ENCODE measurements around the gene THAP4. TPM values are rescaled to one million over a fixed set of nuclear protein-coding genes. Genes with fewer than 3 reads are reported as not detected.

THAP4 gene
- total and polyA plus RNA-seq, 2 experiments from 2014 or later = 62.9 to 80.4 TPM

- DNase-seq (ENCODE audit: low spot score) (peak; percentile 30), ATAC-seq (peak; percentile 47)
- Histone ChIP-seq H3K36me3 (ENCODE audit: insufficient read depth) (peaks cover 2% of the 10 kb centered on the region), H3K79me2 (replicated peaks; ENCODE audit: insufficient read depth) (peaks cover 100% of the 10 kb centered on the region), H3K4me1 (ENCODE audit: insufficient read depth) (peaks cover 26% of the 10 kb centered on the region), H3K4me3 (no peak overlapping the region), H3K27ac (ENCODE audit: low read depth) (0 out of 2 replicates have a peak overlapping the region, but pooled peaks have one; percentile 50), H3K9me2 (ENCODE audit: insufficient read depth) (no peaks in the 10 kb centered on the region), H3F3A (replicated peaks; ENCODE audit: low read depth) (0 out of 2 replicates have a peak, but pooled peaks cover 4% of the 10 kb centered on the region), H3K4me2 (no peak overlapping the region), H4K20me1 (replicated peaks; ENCODE audit: insufficient read depth) (peaks cover 71% of the 10 kb centered on the region), H3K27me3 (ENCODE audit: insufficient read depth) (no peaks in the 10 kb centered on the region), H2AFZ (no peak overlapping the region)
- TF ChIP-seq CTCF (conservative IDR thresholded peaks at IDR 0.05; ENCODE audit: low read depth in 2 of 2) = 0 out of 4 replicates have a peak, but pooled peaks of 1 of the 2 experiments have one; percentile 14
- TF ChIP-seq POLR2AphosphoS5 (IDR thresholded peaks at IDR 0.05; ENCODE audit: low read depth) = no peak
- Mint-ChIP-seq H3K27ac (peak overlapping the region; percentile 41), H3K36me3 (ENCODE audit: low read depth) (peaks cover 19% of the 10 kb centered on the region), H3K4me1 (peaks cover 34% of the 10 kb centered on the region), H3K27me3 (ENCODE audit: insufficient read depth, low read depth, poor library complexity) (peaks cover 9% of the 10 kb centered on the region), H3K9me3 (peaks cover under 1% of the 10 kb centered on the region; the same call in 2 of the 3 replicates), H3K4me3 (no peak overlapping the region)
These were observed 8.3 kb upstream of the THAP4 start for GRCh38 chr2:241645056-241645914.

GRCh38 chr2:241641631-241642030, 4.7 kb upstream of the THAP4 start:
- DNase-seq (ENCODE audit: low spot score) (no peak), ATAC-seq (no peak)
- Histone ChIP-seq H3K9me2 (ENCODE audit: insufficient read depth) (no peaks in the 10 kb centered on the region), H3K27ac (ENCODE audit: low read depth) (peak overlapping the region; percentile 34; the same call in 1 of the 2 replicates), H4K20me1 (replicated peaks; ENCODE audit: insufficient read depth) (peaks cover 57% of the 10 kb centered on the region), H3K79me2 (replicated peaks; ENCODE audit: insufficient read depth) (peaks cover 88% of the 10 kb centered on the region), H3K36me3 (ENCODE audit: insufficient read depth) (peaks cover 14% of the 10 kb centered on the region), H3F3A (replicated peaks; ENCODE audit: low read depth) (0 out of 2 replicates have a peak, but pooled peaks cover 6% of the 10 kb centered on the region), H3K4me3 (peak overlapping the region; percentile 8; the same call in 1 of the 2 replicates), H3K27me3 (ENCODE audit: insufficient read depth) (no peaks in the 10 kb centered on the region), H3K4me2 (peak overlapping the region; percentile 50), H2AFZ (no peak overlapping the region), H3K4me1 (ENCODE audit: insufficient read depth) (peaks cover 17% of the 10 kb centered on the region)
- Mint-ChIP-seq H3K4me1 (peaks cover 26% of the 10 kb centered on the region), H3K4me3 (no peak overlapping the region; the same call in 2 of the 3 replicates), H3K27ac (no peak overlapping the region), H3K9me3 (peaks cover 22% of the 10 kb centered on the region), H3K27me3 (ENCODE audit: insufficient read depth, low read depth, poor library complexity) (peaks cover 15% of the 10 kb centered on the region), H3K36me3 (ENCODE audit: low read depth) (peaks cover 42% of the 10 kb centered on the region)
- TF ChIP-seq STAT1 (IDR thresholded peaks at IDR 0.05; ENCODE audit: unreplicated experiment) (no peak), NANOG (IDR thresholded peaks at IDR 0.05; ENCODE audit: borderline replicate concordance) (no peak), EZH2phosphoT487 (IDR thresholded peaks at IDR 0.05; ENCODE audit: unreplicated experiment) (no peak), POLR2AphosphoS5 (IDR thresholded peaks at IDR 0.05; ENCODE audit: low read depth) (no peak), ZNF462 (CRISPR knock-in tag; IDR thresholded peaks at IDR 0.05) (no peak), JUNB (IDR thresholded peaks at IDR 0.05; ENCODE audit: unreplicated experiment) (no peak), ZNF114 (CRISPR knock-in tag; IDR thresholded peaks at IDR 0.05) (no peak), CREB1 (CRISPR knock-in tag; IDR thresholded peaks at IDR 0.05; ENCODE audit: low read depth) (no peak)
